Spleen (tissue), 7 donors: ENCODE measurements around the gene ATP6V1G2.

Experiments
- POLR2A ChIP-seq, 3 donors: fragments of 450-650 bp; IDR thresholded peaks; one replicate each; pipeline ENCODE4 v1.5.1; 2017; ENCODE audit warnings: antibody characterized with exemption in 3 of 3, mild to moderate bottlenecking in 1 of 3
- POLR2AphosphoS5 ChIP-seq, 3 donors: sonication (generic); formaldehyde crosslinking; IDR thresholded peaks; one replicate each; pipeline ENCODE4 v1.5.1; 2017; ENCODE audit warnings: antibody characterized with exemption in 3 of 3
- TF ChIP-seq, protein P1 (sequence below), 11 experiments: fragments of 200-600 bp in 7 of 11; fragments of 450-650 bp in 4 of 11; sonication (generic) in 4 of 11; IDR thresholded peaks in 8 of 11; conservative IDR thresholded peaks in 3 of 11; 1 replicate in 7 of 11; 2 replicates in 4 of 11; pipeline versions ENCODE4 v1.4.0 to v1.8.0; 2016 to 2021; ENCODE audit warnings: antibody characterized with exemption in 11 of 11, inconsistent platforms in 4 of 11, mild to moderate bottlenecking in 1 of 11
- donor health status: DM: no; HTN: no; CAD: no; lungs with moderate emphysema.
- donor health status: DM: no; HTN: no; CAD: no.
- donor health status: DM: no; HTN: no; CAD: no.

DNA sequence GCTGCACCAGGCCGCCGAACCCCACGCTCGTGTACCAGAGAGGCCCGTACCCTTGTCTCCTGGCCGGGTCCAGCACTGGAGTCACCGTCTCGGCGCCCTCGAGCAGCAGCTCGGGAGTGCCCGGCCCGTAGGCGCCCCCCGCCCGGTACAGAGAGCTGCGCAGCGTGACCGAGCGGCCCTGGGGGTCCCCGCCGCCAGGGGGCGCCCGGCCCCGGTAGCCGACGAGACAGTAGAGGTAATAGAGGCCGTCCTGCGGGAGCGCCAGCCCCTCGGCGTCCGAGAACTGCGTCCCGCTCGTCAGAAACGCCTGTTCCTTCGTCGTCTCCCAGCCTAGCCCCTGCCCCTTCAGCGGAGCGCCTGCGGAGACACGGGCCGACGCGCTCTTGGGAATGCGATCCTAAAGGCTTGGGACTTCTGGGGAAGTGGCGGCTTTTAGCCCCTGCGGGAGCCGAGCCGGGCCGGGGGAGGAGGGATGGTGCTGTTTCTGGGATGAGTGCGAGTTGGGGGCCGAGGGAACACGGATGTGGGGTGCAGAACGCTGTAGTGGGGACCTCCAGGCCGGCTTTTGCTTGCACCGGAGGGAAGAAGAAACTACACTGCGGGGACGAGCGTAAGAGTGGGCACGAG, 34.5 kb upstream of the ATP6V1G2 start:
- TF ChIP-seq POLR2A (IDR thresholded peaks at IDR 0.05) (peak; percentile 29 to 43 (median 38)), POLR2AphosphoS5 (IDR thresholded peaks at IDR 0.05) (peak; percentile 85 to 94 (median 93))
- TF ChIP-seq, protein P1, sequence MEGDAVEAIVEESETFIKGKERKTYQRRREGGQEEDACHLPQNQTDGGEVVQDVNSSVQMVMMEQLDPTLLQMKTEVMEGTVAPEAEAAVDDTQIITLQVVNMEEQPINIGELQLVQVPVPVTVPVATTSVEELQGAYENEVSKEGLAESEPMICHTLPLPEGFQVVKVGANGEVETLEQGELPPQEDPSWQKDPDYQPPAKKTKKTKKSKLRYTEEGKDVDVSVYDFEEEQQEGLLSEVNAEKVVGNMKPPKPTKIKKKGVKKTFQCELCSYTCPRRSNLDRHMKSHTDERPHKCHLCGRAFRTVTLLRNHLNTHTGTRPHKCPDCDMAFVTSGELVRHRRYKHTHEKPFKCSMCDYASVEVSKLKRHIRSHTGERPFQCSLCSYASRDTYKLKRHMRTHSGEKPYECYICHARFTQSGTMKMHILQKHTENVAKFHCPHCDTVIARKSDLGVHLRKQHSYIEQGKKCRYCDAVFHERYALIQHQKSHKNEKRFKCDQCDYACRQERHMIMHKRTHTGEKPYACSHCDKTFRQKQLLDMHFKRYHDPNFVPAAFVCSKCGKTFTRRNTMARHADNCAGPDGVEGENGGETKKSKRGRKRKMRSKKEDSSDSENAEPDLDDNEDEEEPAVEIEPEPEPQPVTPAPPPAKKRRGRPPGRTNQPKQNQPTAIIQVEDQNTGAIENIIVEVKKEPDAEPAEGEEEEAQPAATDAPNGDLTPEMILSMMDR (IDR thresholded peaks at IDR 0.05 in 8 of 11, conservative IDR thresholded peaks at IDR 0.05 in 3 of 11), result peak; percentile 92 to 100 (median 98)
